Hepatic stellate cell (primary cell): ENCODE results near the gene ATXN7.

ENCODE experiments used
- DNase-seq: peaks from one replicate; pipeline ENCODE4 v3.0.0; 2011; ENCODE audit warnings: low spot score

Gene ATXN7

DNA sequence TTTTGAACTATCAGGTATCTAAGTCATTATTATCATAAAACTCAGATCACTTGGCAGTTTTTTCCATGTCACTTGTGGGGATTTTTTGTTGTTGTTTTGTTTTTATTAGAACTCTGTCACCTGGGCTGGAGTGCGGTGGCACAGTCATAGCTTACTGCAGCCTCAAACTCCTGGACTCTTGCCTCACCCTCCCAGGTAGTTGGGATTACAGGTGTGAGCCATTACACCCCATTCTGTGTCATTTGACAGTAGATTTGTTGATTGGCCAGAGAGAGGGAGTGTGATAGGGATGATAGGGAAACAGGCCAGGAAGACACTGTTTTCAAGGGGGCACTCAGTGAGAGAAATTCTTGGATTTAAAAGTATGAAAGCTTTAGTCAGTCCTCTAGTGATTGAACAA, 103.2 kb downstream of the ATXN7 start:
- no peak for DNase-seq

DNA sequence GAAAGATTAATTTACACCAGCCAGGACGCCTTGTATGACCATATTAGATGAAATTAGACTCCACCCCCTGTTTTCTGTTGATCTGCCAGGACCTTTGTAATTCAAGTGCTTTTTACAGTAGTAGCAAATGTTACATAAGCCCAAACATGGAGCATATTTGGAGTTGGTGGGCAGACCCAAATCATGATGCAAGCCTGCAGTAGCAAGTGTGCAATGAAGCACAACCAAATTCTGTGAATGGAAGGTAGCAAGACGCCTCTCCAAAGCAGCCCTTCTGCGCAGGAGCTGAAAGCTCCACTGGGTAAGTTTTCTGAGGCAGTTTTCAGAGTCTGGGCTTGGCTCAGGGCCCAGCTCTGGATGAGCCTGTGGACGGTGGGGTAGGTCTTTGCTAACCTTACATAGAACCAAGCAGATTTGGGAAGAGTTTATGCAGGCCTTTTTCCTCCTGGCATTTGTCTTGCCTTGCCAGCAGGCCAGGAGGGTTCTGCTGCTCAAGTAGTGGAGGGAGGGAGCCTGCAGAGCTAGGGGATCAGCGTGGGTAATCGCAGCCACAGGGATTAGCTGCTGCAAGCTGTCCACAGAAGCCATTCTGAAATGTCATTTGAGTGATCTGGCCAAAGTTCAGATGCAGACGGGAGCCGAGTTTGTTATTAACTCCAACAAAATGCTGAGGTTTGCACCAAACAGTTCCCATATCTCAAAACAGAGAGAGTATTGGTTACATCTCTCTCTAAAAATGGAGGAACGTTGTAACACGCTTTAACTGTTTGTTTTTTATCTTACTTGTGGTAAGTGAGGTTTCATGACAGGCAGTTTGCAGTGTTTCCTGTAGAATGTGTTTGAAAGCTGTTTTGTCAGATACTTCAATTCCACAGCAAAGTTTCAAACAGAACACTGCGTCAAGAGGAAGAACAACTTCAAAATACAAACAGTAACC, 104.3 kb downstream of the ATXN7 start:
- DNase-seq = no peak

DNA sequence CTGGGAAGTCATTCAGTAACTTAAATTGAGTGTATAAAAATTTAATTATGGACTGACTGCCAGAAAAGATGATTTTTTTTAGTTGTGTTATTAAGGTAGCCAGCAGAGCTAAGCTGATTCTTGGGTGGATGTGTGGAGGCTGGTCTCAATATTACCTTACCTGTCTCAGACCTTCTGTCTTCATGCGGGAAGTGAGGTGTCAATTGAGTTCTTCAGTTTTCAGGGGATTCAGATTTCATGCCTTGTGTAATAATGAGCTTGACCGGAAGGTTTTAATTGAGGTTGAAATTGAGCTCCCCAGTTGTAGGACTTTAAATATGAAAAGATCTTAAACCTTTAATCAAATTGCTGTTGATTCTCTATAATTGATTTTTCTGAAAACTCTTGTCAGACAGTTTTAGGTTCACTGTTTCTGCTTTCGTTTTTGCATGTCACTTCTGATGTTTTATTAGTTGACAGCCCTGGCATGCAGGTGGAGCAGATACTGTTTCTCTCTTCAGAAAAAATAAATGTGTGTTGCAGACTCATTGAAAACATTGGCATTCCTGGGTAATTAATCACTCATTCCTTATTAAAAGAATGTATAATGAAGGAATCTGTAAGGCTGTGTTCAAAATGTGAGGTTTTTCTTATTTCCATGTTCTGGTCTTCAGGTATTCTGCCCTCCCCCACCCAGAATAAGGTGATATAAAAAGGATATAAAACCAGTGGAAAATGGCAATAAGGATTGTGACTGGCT, 105.1 kb downstream of the ATXN7 start:
- no peak for DNase-seq

DNA sequence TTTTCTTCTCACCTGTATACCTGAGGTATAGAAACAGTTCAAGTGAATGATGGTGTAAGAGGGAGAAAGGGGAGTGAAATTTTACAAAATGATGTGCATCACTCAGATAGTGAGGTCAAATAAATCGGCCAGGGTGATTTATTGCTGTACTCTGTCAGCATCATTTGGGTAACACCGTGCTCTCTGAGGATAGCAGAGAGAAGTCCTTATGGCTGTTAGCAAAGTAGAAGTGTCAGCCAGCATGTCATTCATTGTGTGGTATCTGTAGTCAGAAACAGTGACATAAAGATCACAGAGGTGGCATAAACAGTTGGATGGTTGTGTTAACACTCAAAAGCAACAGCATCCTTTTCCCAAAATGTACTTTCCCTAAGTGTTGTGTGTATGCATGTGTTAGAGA, 106.2 kb downstream of the ATXN7 start:
- DNase-seq = no peak

DNA sequence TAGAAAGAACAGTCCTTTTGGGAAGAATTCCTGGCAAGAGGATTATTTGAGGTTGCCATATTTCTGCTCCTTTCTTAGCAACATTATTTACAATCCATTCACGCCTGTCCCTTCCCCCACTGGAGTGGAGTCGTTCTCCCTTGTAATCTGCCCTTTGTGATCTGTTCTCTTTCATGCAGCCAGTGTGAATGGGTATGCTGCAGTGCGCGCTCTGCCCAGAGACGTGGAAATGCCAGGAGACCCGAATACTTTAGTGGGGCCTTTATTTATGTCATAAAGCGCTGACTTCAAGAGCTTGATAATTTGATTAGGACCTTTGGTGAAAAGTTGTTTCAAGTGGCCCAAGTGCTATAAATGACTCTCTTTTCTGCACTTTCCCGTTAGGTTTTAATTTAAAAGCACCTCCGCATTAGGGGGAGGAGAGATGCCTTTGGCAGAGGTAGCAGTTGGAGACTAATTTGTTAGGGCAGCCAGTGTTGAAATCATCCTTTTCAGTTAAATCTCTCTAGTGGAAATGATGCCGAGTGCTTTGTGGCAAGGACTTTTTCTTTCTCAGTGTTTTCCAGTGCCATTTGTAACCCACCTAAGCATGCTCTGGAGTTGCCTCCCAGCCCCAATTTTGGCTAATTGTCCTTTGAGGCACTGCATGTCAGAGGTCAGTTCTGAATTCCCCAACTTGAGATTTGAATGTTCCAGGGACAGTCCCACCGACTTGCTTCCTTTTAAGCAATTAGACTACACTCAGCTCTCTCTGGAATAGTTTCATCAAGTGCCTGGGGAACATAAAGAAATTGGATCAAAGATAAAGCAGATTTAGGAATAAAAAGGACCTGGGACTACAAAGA, 107.2 kb downstream of the ATXN7 start:
- DNase-seq = no peak

DNA sequence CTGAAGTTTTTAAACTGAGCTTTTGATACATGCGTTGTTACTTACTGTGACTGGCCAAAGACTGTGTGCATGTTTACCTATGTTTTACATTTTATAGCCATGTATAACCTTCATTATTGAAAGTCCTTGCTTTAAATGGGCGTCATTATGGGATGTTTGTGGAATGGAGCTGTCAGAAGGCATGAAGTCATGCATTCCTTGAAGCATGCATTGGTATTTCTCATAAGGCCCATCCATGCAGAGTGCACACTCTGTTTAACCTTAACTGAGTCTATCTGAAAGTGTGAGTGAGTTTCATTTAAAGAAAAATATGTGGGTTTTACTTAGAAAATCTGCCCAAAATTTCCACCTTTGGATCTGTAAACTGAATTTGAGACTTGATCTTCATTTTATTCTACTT, 108.5 kb downstream of the ATXN7 start:
- peak; percentile 32 for DNase-seq

DNA sequence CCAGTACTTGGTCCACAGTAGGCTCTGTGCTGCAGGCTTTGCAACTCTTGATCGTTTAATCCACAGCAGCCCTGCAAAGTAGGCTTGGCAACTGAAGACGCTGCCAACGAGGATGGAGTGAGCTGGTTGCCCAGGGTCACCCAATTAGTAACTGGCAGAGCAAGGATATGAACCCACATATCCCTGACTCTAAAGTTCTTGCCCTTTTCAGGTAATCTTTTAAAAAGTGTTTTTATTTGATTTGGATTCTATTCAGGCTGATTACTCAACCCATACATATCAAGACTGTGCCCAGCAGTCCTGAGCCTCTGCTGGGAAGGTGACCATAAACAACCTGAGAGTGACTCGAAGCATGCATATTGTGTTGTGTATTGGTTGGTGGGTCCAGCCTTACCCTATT, 109.3 kb downstream of the ATXN7 start:
- DNase-seq = no peak

DNA sequence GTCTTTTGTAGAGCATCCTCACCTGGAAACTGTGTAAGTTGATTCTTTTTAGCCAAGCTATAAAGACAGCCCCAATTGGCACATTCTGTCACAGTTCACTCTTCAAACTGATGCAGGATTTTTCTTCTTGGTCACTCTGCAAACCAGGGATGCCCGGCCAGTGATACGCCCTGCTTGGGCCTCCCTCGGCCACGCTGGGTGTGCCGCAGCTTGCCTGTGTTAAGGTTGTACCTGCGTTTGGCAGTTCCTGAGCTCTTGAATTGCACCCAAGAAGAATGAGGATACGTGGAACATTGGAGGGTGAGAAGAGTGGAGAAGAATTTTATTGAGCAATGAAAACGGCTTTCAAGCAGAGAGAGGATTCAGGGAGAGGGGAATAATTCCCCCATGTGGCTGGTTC, 109.7 kb downstream of the ATXN7 start:
- no peak for DNase-seq

DNA sequence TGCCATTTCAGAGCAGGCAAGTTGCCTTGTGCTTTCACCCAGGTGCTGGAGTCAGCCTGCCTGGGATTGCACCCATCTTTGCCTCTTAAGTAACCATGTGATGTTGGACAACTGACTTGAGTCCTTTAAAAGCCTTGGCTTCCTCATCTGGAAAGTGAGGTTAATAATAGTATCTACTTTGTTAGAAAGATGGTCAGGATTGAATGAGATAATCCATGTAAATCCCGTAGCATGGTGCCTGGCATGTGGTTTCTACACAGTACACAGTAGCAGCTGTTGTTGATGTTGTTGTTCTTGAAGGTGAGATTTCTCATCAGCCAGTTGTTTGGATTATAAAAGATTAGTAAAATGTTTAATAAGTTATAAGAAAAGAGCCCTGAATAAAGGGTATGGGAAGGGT, 110.8 kb downstream of the ATXN7 start:
- no peak for DNase-seq

DNA sequence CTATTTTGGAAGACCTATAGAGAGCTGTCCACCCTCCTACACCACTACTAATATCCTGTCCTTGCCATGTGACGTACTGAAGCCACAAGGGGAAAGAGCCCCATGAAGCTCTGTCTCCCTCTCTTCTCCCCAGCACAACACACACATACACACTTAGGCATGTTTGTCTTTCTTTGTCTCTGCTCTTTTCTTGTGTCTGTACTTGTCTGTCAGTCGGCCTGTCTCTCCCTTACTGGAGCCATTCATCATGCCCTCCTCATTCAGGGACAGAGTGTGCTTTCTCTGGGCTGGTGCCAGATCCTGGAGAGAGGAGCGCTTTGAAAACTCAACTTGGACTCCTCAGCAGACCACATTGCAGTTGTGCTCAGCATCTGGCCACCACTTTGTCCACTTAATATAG, 112.1 kb downstream of the ATXN7 start:
- peak; percentile 22 for DNase-seq

DNA sequence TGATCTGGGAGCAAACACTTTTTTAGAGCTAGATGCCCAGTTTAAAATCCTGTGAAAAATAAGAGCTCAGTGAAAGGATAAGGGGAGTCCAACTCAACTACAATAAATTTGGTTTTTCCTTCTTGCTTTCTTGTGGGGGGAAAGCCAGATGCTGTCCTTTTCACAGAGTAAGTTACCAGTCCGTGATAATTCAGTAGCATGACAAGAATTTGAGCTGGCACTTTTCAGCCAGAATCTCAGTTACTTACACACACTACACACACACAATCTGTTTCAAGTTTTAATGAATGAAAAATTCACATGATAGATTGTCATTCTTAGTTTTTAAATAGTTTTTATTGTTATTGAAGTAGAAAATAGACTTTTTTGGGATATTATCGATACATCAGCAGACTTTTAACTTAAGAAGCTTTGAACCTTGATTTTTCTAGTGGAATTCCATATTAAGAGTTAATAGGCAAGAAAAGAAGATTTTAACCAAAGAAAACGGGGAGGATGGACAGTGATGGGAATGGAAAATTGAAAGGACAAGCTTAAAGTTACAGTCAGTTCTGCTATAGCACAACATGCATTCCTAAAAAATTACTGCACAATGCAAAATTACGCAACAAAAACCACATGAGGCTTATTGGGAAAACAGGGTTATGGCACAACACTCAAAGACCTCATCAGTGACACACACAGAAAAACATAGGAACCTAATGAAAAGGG, 112.6 kb downstream of the ATXN7 start:
- DNase-seq = peak; percentile 48

DNA sequence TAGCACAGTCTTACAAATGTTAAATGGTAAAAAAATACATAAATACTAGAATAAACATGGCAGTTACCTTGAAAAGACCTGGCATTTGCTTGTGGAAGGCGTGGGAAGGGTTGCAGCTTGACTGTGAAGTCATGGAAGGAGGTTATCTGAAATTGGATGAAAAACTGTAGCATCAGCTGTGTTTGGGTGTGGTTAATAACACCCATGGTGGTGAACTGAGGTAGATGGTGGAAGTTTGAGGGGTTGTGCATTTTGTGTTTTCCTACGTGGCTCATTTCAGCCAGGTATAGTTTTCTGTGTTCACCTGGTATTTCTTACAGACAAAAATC, 113.2 kb downstream of the ATXN7 start:
- no peak for DNase-seq

DNA sequence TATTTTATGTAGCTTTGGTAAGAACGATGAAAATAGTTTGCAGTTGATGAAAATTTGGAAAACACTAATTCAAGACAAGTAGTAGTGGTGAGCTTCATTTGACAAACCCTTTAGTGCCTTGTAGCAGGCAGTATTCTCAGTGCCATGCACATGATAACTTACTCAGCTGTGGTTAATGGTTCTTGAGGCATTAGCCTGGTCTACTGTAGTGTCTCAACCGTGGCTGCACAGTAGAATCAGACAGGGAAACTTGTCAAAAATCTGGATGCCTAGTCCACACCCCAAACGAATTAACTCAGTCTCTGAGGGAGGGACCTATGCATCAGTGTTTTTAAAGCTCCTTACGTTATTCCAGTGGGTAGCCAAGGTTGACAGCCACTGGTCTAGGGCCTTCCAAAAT, 114.2 kb downstream of the ATXN7 start:
- DNase-seq = no peak

DNA sequence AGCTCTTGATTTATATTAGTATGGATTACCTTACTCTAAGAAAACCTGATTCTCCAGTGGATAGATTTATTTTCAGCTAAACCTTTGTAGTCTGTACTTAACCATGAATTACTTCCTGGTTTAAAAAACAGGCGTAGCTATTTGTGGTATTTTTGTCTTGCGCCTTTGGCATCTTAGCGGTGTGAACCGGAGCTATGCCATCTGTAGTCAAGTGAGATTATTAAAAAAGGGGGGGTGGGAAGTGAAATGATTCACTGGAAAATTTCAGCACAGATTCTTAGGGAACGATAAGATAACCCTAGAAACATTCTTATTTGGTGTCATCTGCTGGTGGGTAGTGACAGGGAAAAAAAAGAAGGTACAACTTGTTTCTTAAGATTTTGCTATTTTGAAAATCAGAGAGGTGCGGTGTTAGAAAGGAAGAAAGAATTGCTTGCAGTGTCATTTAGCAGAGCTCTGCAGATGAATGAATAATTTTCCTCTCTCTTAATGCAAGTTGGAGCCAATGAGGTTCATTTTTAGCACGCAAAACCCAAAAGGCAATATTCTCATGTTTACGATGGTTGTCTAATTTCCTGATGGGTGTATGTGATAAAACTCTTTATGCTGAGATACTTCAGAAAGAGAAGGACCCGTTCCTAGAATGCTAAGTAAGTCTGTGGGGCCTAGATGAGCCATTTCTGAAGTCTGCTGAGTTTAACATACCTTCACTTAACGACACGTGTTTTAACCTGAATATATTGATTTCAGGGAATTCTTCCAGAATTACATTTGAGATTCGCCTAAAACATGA, 115.6 kb downstream of the ATXN7 start:
- no peak for DNase-seq

DNA sequence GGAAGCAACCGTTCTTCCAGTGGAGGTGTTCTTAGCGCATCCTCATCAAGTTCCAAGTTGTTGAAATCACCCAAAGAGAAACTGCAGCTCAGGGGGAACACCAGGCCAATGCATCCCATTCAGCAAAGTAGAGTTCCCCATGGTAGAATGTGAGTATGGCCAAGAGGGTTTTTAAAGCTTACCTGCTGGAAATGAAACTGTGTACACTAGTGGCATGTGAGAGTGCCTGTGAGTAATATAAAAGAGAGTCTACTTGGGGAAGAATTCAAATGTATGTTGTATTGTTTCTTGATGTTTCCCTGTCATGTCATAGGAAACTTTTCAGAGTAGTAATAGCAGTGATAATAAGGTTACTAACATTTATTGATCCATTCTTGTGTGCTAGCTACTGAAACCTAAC, 116.4 kb downstream of the ATXN7 start:
- no peak for DNase-seq

DNA sequence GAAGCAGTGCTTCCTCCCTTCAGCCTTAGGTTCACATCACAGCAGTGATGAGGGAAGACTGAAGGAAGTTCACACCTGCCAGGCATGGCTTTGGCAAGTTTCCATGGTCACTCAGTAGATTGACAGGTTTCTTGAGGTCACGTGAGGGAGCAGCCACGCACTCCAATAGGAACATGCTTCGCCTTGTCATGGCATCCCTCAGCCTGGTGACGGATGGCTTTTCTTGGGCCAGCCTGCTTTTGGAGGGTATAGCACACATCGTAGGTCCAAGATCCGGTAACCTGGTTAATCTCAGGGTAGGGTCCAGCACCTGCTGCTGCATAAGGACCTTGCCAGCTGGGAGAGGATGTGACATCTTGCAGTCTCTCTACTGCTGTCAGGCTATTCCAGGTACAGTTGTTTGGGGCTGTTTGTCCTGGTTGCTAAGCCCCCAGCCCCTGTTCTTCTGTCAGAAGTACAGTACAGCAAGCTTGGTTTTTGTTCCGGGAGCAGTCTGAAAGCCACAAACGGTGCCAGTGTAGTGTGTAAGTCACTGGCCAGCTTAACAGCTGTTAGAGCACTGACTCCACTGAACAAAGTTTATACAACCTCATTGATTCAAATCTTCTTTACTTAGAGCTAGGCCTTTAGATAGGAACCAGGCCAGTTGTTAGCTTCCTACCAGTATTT, 117.3 kb downstream of the ATXN7 start:
- DNase-seq = no peak

DNA sequence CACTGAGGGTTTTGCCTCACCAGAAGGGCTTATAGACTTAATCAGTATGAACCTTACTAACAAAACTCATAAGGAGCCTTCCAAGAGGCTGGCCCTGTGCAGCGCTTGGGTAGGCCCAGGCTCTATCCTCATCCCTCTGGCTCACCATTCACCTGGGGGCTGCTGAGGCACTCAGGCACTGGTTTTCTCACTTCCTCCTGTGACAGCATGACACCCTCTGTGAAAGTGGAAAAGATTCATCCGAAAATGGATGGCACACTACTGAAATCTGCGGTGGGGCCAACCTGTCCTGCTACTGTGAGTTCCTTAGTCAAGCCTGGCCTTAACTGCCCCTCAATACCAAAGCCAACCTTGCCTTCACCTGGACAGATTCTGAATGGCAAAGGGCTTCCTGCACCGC, 118.3 kb downstream of the ATXN7 start:
- no peak for DNase-seq

DNA sequence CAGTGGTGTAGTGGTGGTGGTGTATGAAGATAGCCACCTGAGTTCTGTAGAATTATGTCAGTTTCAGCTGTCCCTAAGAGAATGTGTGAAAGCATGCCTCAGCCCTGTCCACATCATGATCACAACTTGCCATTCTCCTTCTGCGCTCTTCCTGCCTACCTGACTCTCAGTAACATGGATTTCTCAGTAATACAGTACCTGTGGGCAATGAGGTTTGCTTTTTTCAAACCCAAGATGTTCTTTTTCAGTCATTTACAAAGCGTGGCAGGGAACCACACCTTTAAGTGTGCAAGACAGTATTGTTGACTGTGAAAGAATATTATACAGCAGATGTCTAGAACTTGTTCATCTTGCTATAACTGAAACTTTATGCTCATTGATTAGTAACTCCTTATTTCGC, 120.7 kb downstream of the ATXN7 start:
- no peak for DNase-seq

DNA sequence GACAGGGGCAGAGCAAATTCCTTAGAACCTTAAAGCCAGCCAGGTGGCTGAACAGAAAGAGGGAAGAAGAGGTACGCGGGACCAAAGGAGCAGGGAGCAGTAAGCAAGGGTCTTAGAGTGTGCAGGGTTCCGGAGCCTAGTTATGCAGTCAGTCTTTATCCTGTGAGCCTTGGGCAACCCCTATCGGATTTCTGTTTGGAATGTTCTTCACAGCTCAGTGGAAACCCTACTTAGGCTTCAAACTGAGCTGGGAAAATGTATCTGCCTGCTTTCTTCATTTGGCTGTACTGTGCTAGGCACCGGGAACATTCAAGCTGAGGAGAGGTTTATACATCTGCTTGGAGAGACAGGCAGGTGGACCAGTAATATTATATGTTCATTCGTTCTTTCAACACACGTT, 122.5 kb downstream of the ATXN7 start:
- DNase-seq = no peak

DNA sequence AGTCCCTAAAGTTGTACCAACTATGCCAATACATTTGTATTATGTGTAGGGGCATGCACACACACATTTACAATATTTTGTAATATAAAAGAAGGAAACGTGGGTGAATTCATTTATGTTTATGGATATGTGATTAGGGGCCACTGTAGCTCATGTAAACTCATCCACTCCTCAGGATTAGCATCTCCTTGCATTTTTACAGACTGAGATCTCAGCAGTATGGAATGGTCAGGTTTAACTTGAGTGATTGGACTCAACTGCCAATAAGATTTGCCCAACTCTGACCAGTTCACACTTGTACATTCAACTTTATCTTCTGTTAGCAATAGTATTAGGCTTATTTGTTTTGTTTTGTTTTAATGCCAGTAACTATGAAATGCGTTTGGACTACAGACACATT, 123.2 kb downstream of the ATXN7 start:
- no peak for DNase-seq

DNA sequence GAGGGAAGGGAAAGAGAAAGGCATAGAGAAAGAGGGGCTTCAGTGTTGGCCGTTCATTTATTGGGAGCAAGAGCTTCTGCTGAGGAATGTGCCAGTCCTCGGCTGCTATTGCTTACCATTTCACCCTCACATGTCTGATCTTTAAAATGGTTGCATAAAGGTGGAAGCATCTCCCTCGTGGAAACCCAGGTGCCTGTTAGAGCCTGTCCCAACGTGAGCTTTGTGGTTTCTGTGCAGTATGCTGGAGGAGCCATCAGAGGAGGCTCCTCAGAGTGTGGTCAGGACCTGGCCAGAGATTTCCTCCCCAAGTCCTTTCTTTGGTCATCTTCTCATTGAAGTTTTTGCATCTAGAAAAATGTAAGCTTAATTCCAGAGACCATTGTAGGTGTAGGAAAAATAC, 125.3 kb downstream of the ATXN7 start:
- DNase-seq = no peak
